GM12891 (cell line): ENCODE data around the gene CHRM5.

Source experiments
- PAX5 ChIP-seq: IDR thresholded peaks from 2 replicates; pipeline ENCODE4 v1.6.1; 2011; ENCODE audit warnings: low read length, moderate library complexity, mild to moderate bottlenecking; ENCODE audit not compliant: insufficient read depth, severe bottlenecking
- POLR2A ChIP-seq: IDR thresholded peaks from 2 replicates; pipeline ENCODE4 v1.6.1; 2011; ENCODE audit warnings: low read depth, low read length, control low read depth
- POLR2AphosphoS5 ChIP-seq: IDR thresholded peaks from 2 replicates; pipeline ENCODE4 v1.6.1; 2011; ENCODE audit warnings: low read depth, low read length, control low read depth
- POU2F2 ChIP-seq: IDR thresholded peaks from 2 replicates; pipeline ENCODE4 v1.6.1; 2011; ENCODE audit warnings: low read depth, mild to moderate bottlenecking, control low read depth, low read length, moderate library complexity
- SPI1 ChIP-seq: IDR thresholded peaks from 2 replicates; pipeline ENCODE4 v1.6.1; 2011; ENCODE audit warnings: low read depth, low read length, control low read depth
- TAF1 ChIP-seq: IDR thresholded peaks from 2 replicates; pipeline ENCODE4 v1.6.1; 2011; ENCODE audit warnings: low read depth, low read length, control low read depth

GRCh38 chr15:33968821-33969220 lies 524 bp downstream of the CHRM5 start:
- TF ChIP-seq POLR2A, result no peak
- no peak for TF ChIP-seq POLR2AphosphoS5
- TF ChIP-seq TAF1, result no peak
- no peak for TF ChIP-seq POU2F2
- no peak for TF ChIP-seq SPI1
- no peak for TF ChIP-seq PAX5
